B cell (primary cell): ENCODE results near the gene CCDC78. TPM values are rescaled to one million over a fixed set of nuclear protein-coding genes. Genes with fewer than 3 reads are reported as not detected.

Source experiments
- ATAC-seq: fragments of 200-7000 bp; cut with Tn5 transposase; one replicate; pipeline ENCODE4 v1.10.0; 2021; ENCODE audit warnings: low read depth, mild to moderate bottlenecking, moderate number of reproducible peaks, moderate library complexity
- CTCF ChIA-PET: fragments of 350-600 bp; sonication (Branson Sonifier 250); formaldehyde crosslinking; loops from one replicate; lab custom pipeline; 2021; ENCODE audit warnings: antibody characterized with exemption, inconsistent platforms; lab: Charles Lee
- POLR2A ChIA-PET: fragments of 350-600 bp; sonication (Branson Sonifier 250); formaldehyde crosslinking; loops from one replicate; lab custom pipeline; 2021; ENCODE audit warnings: antibody characterized with exemption; lab: Charles Lee
- DNase-seq: peaks from one replicate; pipeline ENCODE4 v3.0.0; 2013
- H2AFZ ChIP-seq: 2 replicates; pipeline ENCODE4 v1.6.1; 2012; ENCODE audit warnings: mild to moderate bottlenecking, low read depth, low read length; ENCODE audit not compliant: insufficient read depth, poor library complexity, severe bottlenecking
- H3K27ac ChIP-seq, 2 donors: 1 replicate in 1 of 2; 2 replicates in 1 of 2; pipeline ENCODE4 v1.5.1; 2012 to 2013; ENCODE audit warnings: low read length in 2 of 2, mild to moderate bottlenecking in 2 of 2, moderate library complexity in 1 of 2
- H3K27me3 ChIP-seq, 4 experiments: fragments of 200-600 bp in 1 of 4; sonication (generic) in 1 of 4; replicated peaks in 1 of 4; 1 replicate in 2 of 4; 2 replicates in 2 of 4; pipeline versions ENCODE4 v1.6.1 to v1.7.0; 2013 to 2016; ENCODE audit warnings: low read length in 3 of 4, mild to moderate bottlenecking in 2 of 4, mixed read lengths in 1 of 4, moderate library complexity in 1 of 4; ENCODE audit not compliant: insufficient read depth in 4 of 4, control insufficient read depth in 3 of 4; ENCODE audit errors: control extremely low read depth in 1 of 4
- H3K36me3 ChIP-seq, 2 experiments: replicated peaks in 1 of 2; 1 replicate in 1 of 2; 2 replicates in 1 of 2; pipeline versions ENCODE4 v1.6.1 to v1.7.1; 2013; ENCODE audit warnings: low read length in 1 of 2; ENCODE audit not compliant: insufficient read depth in 2 of 2, control insufficient read depth in 1 of 2; ENCODE audit errors: control extremely low read depth in 1 of 2, extremely low read depth in 1 of 2
- H3K4me1 ChIP-seq, 2 donors: fragments of 200-600 bp in 1 of 2; sonication (generic) in 1 of 2; 1 replicate in 1 of 2; 2 replicates in 1 of 2; pipeline versions ENCODE4 v1.5.1 to v1.6.1; 2013 to 2017; ENCODE audit warnings: low read length in 2 of 2; ENCODE audit not compliant: control insufficient read depth in 2 of 2, insufficient read depth in 2 of 2
- H3K4me2 ChIP-seq: replicated peaks from 2 replicates; pipeline ENCODE3; 2012; ENCODE audit warnings: mild to moderate bottlenecking, low read depth, low read length; ENCODE audit not compliant: poor library complexity, severe bottlenecking
- H3K4me3 ChIP-seq, 5 experiments: fragments of 200-600 bp in 1 of 5; sonication (generic) in 1 of 5; 1 replicate in 3 of 5; 2 replicates in 2 of 5; pipeline versions ENCODE4 v1.5.1 to v1.7.0; 2011 to 2016; ENCODE audit warnings: low read length in 4 of 5, mild to moderate bottlenecking in 4 of 5, low read depth in 2 of 5, control low read depth in 1 of 5, moderate library complexity in 1 of 5; ENCODE audit not compliant: insufficient read depth in 1 of 5; ENCODE audit errors: control extremely low read depth in 1 of 5, extremely low read depth in 1 of 5
- H3K79me2 ChIP-seq: fragments of 200-600 bp; sonication (generic); one replicate; pipeline ENCODE4 v1.6.0; 2016; ENCODE audit warnings: low read length; ENCODE audit not compliant: control insufficient read depth, insufficient read depth
- H3K9ac ChIP-seq: fragments of 200-600 bp; sonication (generic); 2 replicates; pipeline ENCODE4 v1.6.1; 2017; ENCODE audit warnings: mild to moderate bottlenecking, low read length, moderate library complexity
- H3K9me3 ChIP-seq, 3 donors: one replicate each; pipeline versions ENCODE4 v1.6.1 to v1.7.1; 2013; ENCODE audit warnings: low read length in 2 of 3; ENCODE audit not compliant: control insufficient read depth in 2 of 3, insufficient read depth in 1 of 3; ENCODE audit errors: control extremely low read depth in 1 of 3
- H4K20me1 ChIP-seq: 2 replicates; pipeline ENCODE4 v1.6.0; 2012; ENCODE audit warnings: mild to moderate bottlenecking, low read length; ENCODE audit not compliant: insufficient read depth, control insufficient read depth, poor library complexity, severe bottlenecking
- H3K27ac Mint-ChIP-seq: one replicate; pipeline ENCODE4 v1.8.0; 2021; ENCODE audit warnings: mixed read lengths
- H3K27me3 Mint-ChIP-seq: one replicate; pipeline ENCODE4 v1.8.0; 2021; ENCODE audit warnings: mixed read lengths
- H3K4me1 Mint-ChIP-seq: one replicate; pipeline ENCODE4 v1.8.0; 2021; ENCODE audit warnings: mixed read lengths
- H3K4me3 Mint-ChIP-seq: one replicate; pipeline ENCODE4 v1.8.0; 2021; ENCODE audit warnings: mixed read lengths
- H3K9me3 Mint-ChIP-seq: one replicate; pipeline ENCODE4 v1.8.0; 2022; ENCODE audit warnings: mixed read lengths; ENCODE audit not compliant: insufficient read depth
- EZH2 ChIP-seq: IDR thresholded peaks from 2 replicates; pipeline ENCODE4 v1.6.1; 2012; ENCODE audit warnings: borderline replicate concordance, low read depth, mild to moderate bottlenecking, moderate library complexity, low read length; ENCODE audit not compliant: insufficient read depth, poor library complexity, severe bottlenecking
- WGBS: methylation state at CpG from one replicate; pipeline ENCODE4 v1.1.5; 2013; ENCODE audit warnings: missing lambda C conversion rate; ENCODE audit not compliant: insufficient coverage; 5-methylcytosine and 5-hydroxymethylcytosine counted together
- intact Hi-C: fragments of 100-400 bp; cut with micrococcal nuclease; formaldehyde crosslinking; loops from one replicate; pipeline ENCODE4 v1.10.0; 2022
- polyA plus RNA-seq: library from polyadenylated mRNA; depleted of rRNA; stranded (reverse); fragments of >200 nt; gene quantifications from 2 replicates; pipeline ENCODE4 v1.2.3, GENCODE V29; 2012
- total RNA-seq, 2 donors: library from RNA; stranded (reverse); fragments of 120-200 nt in 1 of 2; gene quantifications; 1 replicate in 1 of 2; 2 replicates in 1 of 2; pipeline versions ENCODE4 v1.2.3 to v1.2.4, GENCODE V29; 2013 to 2022
- TF ChIP-seq, protein P1 (sequence below): fragments of 200-600 bp; IDR thresholded peaks from one replicate; pipeline ENCODE4 v1.8.0; 2022; ENCODE audit warnings: antibody characterized with exemption, mild to moderate bottlenecking

Gene CCDC78
- total and polyA plus RNA-seq, 2 donors (not counting 1 experiment from before 2014, with no cell fraction given) = 11.8 to 34.2 TPM

DNA sequence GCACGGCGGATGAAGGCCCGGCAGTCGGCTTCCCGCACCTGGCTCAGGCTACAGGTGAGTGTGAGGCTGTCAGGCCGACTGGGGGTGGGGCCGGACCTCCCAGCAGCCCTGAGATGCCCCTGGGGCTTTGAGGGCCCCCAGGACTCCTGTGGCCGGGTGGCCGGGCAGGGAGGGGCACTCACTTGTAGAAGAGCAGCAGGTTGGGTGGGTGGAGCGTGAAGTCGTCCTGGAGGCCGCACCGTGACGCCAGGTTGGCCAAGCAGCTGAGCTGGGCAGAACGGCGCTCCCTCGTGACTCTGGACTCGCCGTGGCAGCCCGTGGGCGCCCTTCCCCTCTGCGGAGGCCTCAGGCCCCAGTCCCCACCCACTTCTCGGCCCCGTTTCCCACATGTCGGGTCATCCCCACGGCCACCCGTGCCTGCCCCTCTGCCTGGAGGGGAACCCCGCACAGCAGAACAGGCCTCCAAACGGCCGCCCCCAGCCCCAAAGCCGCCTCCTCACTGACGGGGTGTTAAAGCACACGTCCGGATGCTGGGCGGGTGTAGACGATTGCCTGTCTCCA lies 49.1 kb upstream of the CCDC78 start:
- Histone ChIP-seq H2AFZ (no peak overlapping the region), H3K36me3 (no peaks in the 10 kb centered on the region), H3K9me3 (no peaks in the 10 kb centered on the region), H3K79me2 (no peaks in the 10 kb centered on the region), H3K9ac (no peak overlapping the region), H3K4me3 (no peak overlapping the region), H3K27ac (no peak overlapping the region), H3K4me1 (no peaks in the 10 kb centered on the region), H4K20me1 (no peaks in the 10 kb centered on the region), H3K4me2 (no peak overlapping the region), H3K27me3 (peaks cover 0 to 13% (median 2%) of the 10 kb centered on the region in 4 experiments)
- 89% methylated on average over 36 of the region's 36 CpGs for WGBS
- Mint-ChIP-seq H3K4me3 (no peak overlapping the region), H3K27ac (no peak overlapping the region), H3K4me1 (no peaks in the 10 kb centered on the region), H3K27me3 (peaks cover 4% of the 10 kb centered on the region), H3K9me3 (no peaks in the 10 kb centered on the region)
- no peak for ATAC-seq
- intact Hi-C loops = no loop called here
- TF ChIP-seq, protein P1, sequence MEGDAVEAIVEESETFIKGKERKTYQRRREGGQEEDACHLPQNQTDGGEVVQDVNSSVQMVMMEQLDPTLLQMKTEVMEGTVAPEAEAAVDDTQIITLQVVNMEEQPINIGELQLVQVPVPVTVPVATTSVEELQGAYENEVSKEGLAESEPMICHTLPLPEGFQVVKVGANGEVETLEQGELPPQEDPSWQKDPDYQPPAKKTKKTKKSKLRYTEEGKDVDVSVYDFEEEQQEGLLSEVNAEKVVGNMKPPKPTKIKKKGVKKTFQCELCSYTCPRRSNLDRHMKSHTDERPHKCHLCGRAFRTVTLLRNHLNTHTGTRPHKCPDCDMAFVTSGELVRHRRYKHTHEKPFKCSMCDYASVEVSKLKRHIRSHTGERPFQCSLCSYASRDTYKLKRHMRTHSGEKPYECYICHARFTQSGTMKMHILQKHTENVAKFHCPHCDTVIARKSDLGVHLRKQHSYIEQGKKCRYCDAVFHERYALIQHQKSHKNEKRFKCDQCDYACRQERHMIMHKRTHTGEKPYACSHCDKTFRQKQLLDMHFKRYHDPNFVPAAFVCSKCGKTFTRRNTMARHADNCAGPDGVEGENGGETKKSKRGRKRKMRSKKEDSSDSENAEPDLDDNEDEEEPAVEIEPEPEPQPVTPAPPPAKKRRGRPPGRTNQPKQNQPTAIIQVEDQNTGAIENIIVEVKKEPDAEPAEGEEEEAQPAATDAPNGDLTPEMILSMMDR = no peak
- TF ChIP-seq EZH2 = no peak
- ChIA-PET CTCF (no interaction called here), POLR2A (no interaction called here)
- no peak for DNase-seq

DNA sequence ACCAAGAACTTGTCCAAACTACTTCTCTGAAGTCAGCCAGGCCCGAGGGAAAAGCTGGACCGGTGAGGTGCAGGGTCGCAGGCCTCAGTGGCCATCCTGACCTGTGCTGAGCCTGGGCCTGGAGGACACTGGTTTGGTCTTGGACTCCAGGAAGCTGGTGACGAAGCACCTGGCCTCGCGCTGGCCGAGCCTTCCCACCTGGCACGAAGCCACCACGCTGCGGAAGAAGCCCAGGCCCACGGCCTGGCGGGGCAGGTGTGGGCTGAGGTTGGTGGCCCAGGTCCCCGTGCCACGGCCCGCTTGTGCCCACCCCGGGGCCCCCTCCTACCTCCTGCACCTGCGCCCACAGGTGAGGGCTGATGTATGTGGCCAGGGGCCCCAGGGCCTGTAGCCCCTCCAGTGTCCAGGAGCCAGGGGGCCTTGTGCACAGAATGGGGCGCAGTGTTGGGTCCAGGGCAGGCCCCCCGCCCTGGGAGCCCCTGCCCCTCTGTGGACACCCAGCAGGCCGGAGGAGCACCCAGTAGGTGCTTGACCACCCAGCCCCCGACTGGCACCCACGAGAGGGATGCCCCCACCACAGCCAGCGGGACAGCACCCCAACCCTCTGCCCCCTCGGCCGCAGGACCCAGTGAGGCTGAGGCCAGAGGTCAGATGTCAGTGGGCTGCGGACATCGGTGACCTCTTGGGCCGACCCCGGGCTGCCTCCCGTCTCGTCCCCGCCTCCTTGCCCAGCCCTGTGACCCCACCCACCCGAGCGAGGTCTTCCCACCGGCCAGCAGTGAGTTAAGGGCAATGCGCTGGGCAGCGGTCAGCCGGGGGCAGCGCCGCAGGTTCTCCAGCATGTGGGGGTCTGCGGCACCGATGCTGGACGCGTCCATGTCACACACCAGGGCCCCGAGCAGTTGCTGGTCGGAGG lies 48.1 kb upstream of the CCDC78 start:
- Histone ChIP-seq H3K4me2 (no peak overlapping the region), H3K79me2 (no peaks in the 10 kb centered on the region), H3K9me3 (no peaks in the 10 kb centered on the region), H2AFZ (no peak overlapping the region), H3K4me1 (peaks cover 0 to 2% of the 10 kb centered on the region in 2 donors), H3K27me3 (peaks cover 0 to 21% (median 2%) of the 10 kb centered on the region in 4 experiments), H3K36me3 (no peaks in the 10 kb centered on the region), H3K27ac (no peak overlapping the region), H4K20me1 (no peaks in the 10 kb centered on the region), H3K9ac (no peak overlapping the region), H3K4me3 (no peak overlapping the region)
- 87% methylated on average over 42 of the region's 46 CpGs for WGBS
- ChIA-PET CTCF (no interaction called here), POLR2A (no interaction called here)
- Mint-ChIP-seq H3K4me1 (no peaks in the 10 kb centered on the region), H3K9me3 (no peaks in the 10 kb centered on the region), H3K27ac (peak overlapping the region; percentile 6), H3K4me3 (no peak overlapping the region), H3K27me3 (peaks cover 4% of the 10 kb centered on the region)
- DNase-seq (no peak), ATAC-seq (no peak)
- TF ChIP-seq, protein P1 = no peak
- no peak for TF ChIP-seq EZH2
- intact Hi-C loops = no loop called here
